Measurements from ENCODE around the gene NDUFA13. TPM values are rescaled to one million over a fixed set of nuclear protein-coding genes. Genes with fewer than 3 reads are reported as not detected.

The NDUFA13 gene
- total and polyA plus RNA-seq, 2 experiments from 2014 or later, result 80.4 to 615 TPM

GRCh38 chr19:19547674-19548336 lies 31.8 kb downstream of the NDUFA13 start:
- Histone ChIP-seq H3K79me2 (no peaks in the 10 kb centered on the region), H3K9me2 (replicated peaks; ENCODE audit: insufficient read depth) (no peaks in the 10 kb centered on the region), H3K4me2 (no peak overlapping the region), H3K4me3 (no peak overlapping the region), H3K4me1 (ENCODE audit: insufficient read depth) (peaks cover 7% of the 10 kb centered on the region), H3K27ac (no peak overlapping the region), H3K9me3 (ENCODE audit: low read depth) (no peaks in the 10 kb centered on the region), H3K36me3 (replicated peaks; ENCODE audit: insufficient read depth, low read depth) (no peaks in the 10 kb centered on the region), H2AFZ (no peak overlapping the region), H3K27me3 (no peaks in the 10 kb centered on the region), H4K20me1 (ENCODE audit: insufficient read depth, poor library complexity, severe bottlenecking) (no peaks in the 10 kb centered on the region)
- no peak for TF ChIP-seq EZH2 (IDR thresholded peaks at IDR 0.05; ENCODE audit: borderline replicate concordance)
- no peak for TF ChIP-seq EZH2phosphoT487 (IDR thresholded peaks at IDR 0.05; ENCODE audit: low read depth, severe bottlenecking, unreplicated experiment)
- TF ChIP-seq CTCF (IDR thresholded peaks at IDR 0.05; ENCODE audit: poor library complexity), result no peak
- 80% methylated on average over 14 of the region's 15 CpGs for WGBS (ENCODE audit: low lambda C conversion rate, missing lambda C conversion rate)
- no peak for DNase-seq (ENCODE audit: low spot score)

GRCh38 chr19:19548915-19549759 lies 33.1 kb downstream of the NDUFA13 start:
- Histone ChIP-seq H3K79me2 (no peaks in the 10 kb centered on the region), H3K4me2 (no peak overlapping the region), H2AFZ (no peak overlapping the region), H3K9me2 (replicated peaks; ENCODE audit: insufficient read depth) (no peaks in the 10 kb centered on the region), H3K9me3 (ENCODE audit: low read depth) (no peaks in the 10 kb centered on the region), H4K20me1 (ENCODE audit: insufficient read depth, poor library complexity, severe bottlenecking) (no peaks in the 10 kb centered on the region), H3K27ac (peak overlapping the region; percentile 16), H3K4me3 (no peak overlapping the region), H3K4me1 (ENCODE audit: insufficient read depth) (peaks cover 7% of the 10 kb centered on the region), H3K36me3 (replicated peaks; ENCODE audit: insufficient read depth, low read depth) (no peaks in the 10 kb centered on the region), H3K27me3 (no peaks in the 10 kb centered on the region)
- DNase-seq (ENCODE audit: low spot score), result no peak
- WGBS (ENCODE audit: low lambda C conversion rate, missing lambda C conversion rate), result 84% methylated on average over 13 of the region's 13 CpGs
- TF ChIP-seq CTCF (IDR thresholded peaks at IDR 0.05; ENCODE audit: poor library complexity), result no peak
- TF ChIP-seq EZH2 (IDR thresholded peaks at IDR 0.05; ENCODE audit: borderline replicate concordance), result no peak
- TF ChIP-seq EZH2phosphoT487 (IDR thresholded peaks at IDR 0.05; ENCODE audit: low read depth, severe bottlenecking, unreplicated experiment), result no peak

GRCh38 chr19:19549804-19550464 lies 33.9 kb downstream of the NDUFA13 start:
- Histone ChIP-seq H3K27me3 (no peaks in the 10 kb centered on the region), H4K20me1 (ENCODE audit: insufficient read depth, poor library complexity, severe bottlenecking) (no peaks in the 10 kb centered on the region), H3K79me2 (no peaks in the 10 kb centered on the region), H3K9me3 (ENCODE audit: low read depth) (no peaks in the 10 kb centered on the region), H3K4me2 (no peak overlapping the region), H3K4me3 (no peak overlapping the region), H3K27ac (peak overlapping the region; percentile 16), H3K36me3 (replicated peaks; ENCODE audit: insufficient read depth, low read depth) (no peaks in the 10 kb centered on the region), H3K4me1 (ENCODE audit: insufficient read depth) (peaks cover 7% of the 10 kb centered on the region), H3K9me2 (replicated peaks; ENCODE audit: insufficient read depth) (no peaks in the 10 kb centered on the region), H2AFZ (no peak overlapping the region)
- DNase-seq (ENCODE audit: low spot score), result no peak
- WGBS (ENCODE audit: low lambda C conversion rate, missing lambda C conversion rate), result 84% methylated on average over 20 of the region's 23 CpGs
- TF ChIP-seq EZH2 (IDR thresholded peaks at IDR 0.05; ENCODE audit: borderline replicate concordance) (no peak), CTCF (IDR thresholded peaks at IDR 0.05; ENCODE audit: poor library complexity) (no peak), EZH2phosphoT487 (IDR thresholded peaks at IDR 0.05; ENCODE audit: low read depth, severe bottlenecking, unreplicated experiment) (no peak)

Measured in hepatocyte (in vitro differentiated cells).